Neural progenitor cell (in vitro differentiated cells): ENCODE measurements around the gene NPFFR2.

Experiments
- CTCF ChIP-seq: fragments of 200-600 bp; sonication (generic); IDR thresholded peaks from 2 replicates; pipeline ENCODE4 v1.5.1; 2017; ENCODE audit warnings: antibody characterized with exemption, mild to moderate bottlenecking
- EZH2 ChIP-seq: fragments of 200-600 bp; sonication (generic); IDR thresholded peaks from 2 replicates; pipeline ENCODE4 v1.6.1; 2017; ENCODE audit warnings: antibody characterized with exemption, mild to moderate bottlenecking, moderate library complexity
- EZH2phosphoT487 ChIP-seq: fragments of 200-600 bp; sonication (generic); IDR thresholded peaks from 2 replicates; pipeline ENCODE4 v1.6.1; 2017; ENCODE audit warnings: antibody characterized with exemption

GRCh38 chr4:72119946-72120345, 88.1 kb downstream of the NPFFR2 start:
- TF ChIP-seq EZH2 (no peak), CTCF (no peak), EZH2phosphoT487 (no peak)
